Right ventricle myocardium inferior (tissue), 1 donor: ENCODE data around the gene TBX18. TPM values are rescaled to one million over a fixed set of nuclear protein-coding genes. Genes with fewer than 3 reads are reported as not detected.

Experiments used
- ATAC-seq: fragments of 200-7000 bp; cut with Tn5 transposase; one replicate; pipeline ENCODE4 v1.9.1; 2020; ENCODE audit warnings: mild to moderate bottlenecking, moderate library complexity
- DNase-seq: peaks from one replicate; pipeline ENCODE4 v3.0.0; 2021; ENCODE audit errors: missing footprints
- intact Hi-C: fragments of 100-400 bp; cut with DNase I; formaldehyde crosslinking; loops from one replicate; pipeline ENCODE4 v1.11.0; 2022
- total RNA-seq: library from RNA; stranded (reverse); fragmentation: NEBNext Ultra II Directional; extraction: Animal tissue kit (Norgen Biotek cat#: 25700); gene quantifications from one replicate; pipeline ENCODE4 v1.2.1, GENCODE V29; 2021
- donor health status: DM: no; HTN: yes; CAD: no; lungs with severe emphysema.

TBX18 gene
- total RNA-seq, 1 donor from 2014 or later, result 8.4 TPM

DNA sequence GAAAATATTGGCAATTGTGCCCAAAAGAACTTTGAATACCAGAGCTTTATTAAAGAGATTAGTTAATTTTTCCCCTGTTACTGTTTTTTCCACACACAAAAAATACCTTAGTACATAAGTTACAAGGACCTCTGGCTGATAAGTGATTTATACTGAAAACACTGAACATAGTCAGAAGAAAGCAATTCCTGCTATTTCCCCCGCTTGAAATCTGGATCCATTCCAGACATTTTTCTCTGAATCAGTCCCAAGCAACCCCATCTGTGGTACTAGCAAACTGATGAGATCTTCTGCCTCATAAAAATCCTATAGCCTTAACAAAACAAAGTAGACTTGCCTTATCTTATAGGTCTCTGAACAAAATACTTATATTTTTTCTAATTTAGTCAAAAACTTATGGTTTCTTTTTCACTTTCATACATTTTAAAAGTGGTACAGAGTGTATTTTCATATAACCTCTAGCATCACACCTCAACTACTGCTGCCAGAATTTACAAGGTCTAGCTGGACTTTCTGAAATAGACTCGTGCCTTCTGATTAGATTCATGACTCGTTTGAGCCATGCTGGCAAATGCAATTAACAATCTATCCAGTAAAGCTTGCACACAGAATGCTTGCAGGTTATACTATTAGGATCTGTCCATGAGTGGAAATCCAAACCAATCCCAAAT, 111.9 kb downstream of the TBX18 start:
- no peak for DNase-seq
- ATAC-seq, result no peak

DNA sequence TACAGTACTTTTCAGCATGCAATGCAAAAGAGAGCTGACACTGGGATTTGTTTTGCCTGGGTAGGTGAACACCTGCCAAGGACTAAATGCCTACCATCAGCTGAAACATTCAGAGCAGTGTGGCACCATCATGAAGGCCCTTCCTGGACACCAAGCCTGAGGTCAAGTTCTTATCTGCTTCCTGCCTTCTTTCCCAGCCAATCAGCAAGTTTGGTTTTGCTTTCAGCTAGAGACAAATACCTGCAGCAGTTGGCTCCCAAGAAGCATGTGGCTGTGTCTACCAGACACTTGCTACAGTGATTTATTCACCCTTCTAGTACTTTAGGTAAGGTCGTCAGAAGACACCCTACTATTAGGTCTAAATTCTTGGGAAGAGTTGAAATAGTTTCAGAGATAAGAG, 112.8 kb downstream of the TBX18 start:
- DNase-seq, result no peak
- intact Hi-C loops, result no loop called here

More for the DNA sequence above, 111.9 kb downstream of the TBX18 start:
- intact Hi-C loops, result no loop called here

DNA sequence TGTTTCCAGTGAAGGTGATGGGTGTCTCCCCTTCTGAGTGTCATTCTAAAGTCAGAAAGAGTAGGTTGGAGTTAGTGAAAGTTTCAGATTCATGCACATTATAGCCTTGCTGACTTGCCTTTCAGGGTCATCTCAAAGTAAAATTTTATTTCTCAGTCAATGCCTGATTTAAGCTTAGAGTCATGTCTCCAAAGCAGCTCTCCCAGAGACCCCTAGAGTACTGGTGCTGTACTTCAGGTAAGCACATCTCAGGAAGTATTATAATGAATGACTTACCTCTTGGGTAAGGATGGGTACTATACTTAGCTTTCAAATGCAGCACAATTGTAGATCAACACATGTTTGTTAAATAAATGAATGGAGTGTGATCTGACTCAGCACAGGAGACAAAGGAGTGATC, 116.0 kb downstream of the TBX18 start:
- intact Hi-C loops, result no loop called here
- ATAC-seq (no peak), DNase-seq (no peak)

More for the DNA sequence above, 112.8 kb downstream of the TBX18 start:
- ATAC-seq, result no peak

DNA sequence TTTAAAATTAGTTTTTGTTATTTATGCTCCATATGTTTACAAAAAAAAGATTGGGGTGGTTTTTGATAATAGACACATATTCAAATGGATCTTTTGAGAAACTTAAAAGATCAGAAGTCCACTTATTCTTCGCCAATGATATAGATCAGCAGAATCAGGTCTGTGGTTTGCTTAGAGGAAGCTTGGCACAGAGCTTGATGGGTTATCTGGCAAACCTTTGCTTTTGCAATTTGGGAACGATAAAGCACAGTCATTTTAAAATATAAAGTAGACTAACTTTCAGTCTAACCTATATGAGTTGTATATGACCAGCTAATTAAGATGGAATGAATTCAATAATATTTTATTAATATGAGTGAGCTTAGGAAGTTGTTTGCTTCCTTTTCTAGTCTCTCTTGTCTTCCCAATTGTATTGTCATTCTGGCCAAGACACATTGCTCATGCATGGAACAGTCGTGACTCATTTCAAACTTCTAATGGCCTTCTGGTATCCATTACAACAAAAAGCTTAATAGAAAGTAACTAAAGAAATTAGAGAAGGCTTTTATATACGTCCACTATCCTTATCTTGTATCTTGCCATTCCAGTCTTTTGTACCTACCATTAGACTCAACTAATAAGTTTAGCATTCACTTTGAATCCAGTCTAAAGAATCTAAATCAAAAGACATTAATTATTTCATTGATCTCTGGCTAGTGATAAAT, 118.7 kb downstream of the TBX18 start:
- no peak for DNase-seq
- intact Hi-C loops, result no loop called here
- no peak for ATAC-seq

DNA sequence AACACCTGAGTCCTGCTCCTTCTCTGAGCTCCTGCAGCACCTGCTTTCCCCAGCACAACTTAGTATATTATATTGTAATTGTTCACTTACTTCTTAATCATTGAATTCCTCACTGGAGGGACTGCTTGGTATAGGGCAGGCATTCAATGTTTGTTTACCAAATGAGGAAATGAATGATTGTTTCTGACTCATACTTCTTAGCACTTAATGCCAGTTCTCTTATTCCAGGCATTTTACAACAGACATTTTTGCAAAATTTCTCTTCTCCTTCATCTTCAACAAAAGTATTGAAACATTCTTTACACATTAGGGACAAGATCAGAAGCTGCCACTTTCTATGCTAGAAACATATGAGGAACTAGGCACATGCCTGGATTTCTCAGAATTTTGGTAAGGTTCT, 119.4 kb downstream of the TBX18 start:
- DNase-seq (no peak), ATAC-seq (no peak)
- intact Hi-C loops, result no loop called here

DNA sequence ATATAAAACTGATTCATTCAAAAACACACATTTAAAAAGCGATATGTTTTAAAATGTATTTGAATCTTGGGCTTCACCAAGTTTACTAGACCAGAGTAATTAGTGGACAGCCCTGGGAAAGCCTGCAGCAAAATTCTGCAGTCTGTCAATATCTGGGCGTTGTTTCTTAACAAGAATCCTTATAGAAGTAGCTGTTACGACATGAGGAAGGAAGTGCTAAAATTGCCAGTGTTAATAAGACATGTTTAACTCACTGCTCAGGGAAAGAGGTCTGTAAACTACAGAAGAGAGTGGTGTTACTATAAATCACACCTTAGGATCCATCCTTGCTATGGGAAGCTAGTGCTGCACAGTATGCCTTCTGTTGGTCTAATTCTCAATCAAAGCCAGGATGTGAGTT, 120.6 kb downstream of the TBX18 start:
- ATAC-seq, result no peak
- intact Hi-C loops, result no loop called here
- DNase-seq, result no peak

DNA sequence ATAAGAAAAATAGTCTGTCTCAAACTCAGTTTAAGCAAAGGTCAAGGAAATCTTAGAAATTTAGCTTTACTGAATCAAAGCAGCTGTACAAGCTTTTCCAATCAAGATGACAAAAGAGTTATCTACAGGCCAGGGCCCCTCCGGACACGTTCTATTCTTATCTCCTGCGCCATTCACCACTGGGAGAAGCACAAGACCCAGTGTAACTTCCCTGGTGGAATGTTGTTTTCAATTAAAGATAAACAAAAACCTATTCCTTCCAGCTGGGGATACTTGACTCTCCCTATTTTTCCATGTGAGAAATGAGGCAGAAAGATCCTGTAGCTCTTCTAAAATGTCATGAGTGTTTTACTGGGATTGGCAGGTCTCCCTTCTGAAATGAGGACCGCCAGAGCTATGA, 123.3 kb downstream of the TBX18 start:
- DNase-seq (no peak), ATAC-seq (peak; percentile 88)

DNA sequence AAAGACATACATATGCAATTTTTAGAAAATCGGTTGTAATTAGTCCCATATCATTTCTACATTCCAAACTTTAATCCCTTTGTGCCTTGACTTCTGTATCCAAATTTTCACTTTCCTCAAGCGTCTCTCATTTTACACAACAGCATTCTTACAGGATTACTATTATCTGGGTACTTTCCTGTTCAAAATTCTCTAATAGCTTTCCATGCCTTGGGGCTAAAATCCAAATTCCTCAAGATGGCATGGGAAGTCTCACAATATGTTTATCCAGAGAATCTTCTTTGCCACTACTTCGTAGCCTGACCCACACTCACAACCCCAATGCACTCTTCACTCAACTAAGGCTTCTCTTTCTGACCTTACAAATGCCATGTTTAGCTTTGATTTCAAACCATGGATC, 125.0 kb downstream of the TBX18 start:
- DNase-seq (no peak), ATAC-seq (no peak)
- intact Hi-C loops, result no loop called here

More for the DNA sequence above, 123.3 kb downstream of the TBX18 start:
- intact Hi-C loops, result no loop called here

DNA sequence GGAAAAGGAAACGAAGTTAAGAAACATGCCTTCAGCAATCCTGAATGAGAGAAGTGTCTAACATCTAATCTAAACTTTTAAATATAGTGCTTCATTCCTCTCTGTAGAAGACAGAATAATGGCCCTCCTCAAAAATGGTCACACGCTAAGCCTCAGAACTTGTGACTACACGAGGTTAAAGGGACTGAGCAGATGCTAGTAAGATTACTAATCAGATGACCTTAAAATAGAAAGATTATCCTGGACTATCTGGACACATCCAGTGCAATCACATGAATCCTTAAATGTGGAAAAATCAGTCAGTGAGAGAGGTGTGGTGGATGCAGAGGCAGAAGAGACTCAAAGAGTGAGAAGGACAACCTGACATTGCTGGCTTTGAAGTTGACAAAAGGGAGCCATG, 126.1 kb downstream of the TBX18 start:
- intact Hi-C loops, result no loop called here
- DNase-seq (no peak), ATAC-seq (no peak)
